GM23338 (cell line): Measurements from ENCODE around the gene ZNF469. TPM values are rescaled to one million over a fixed set of nuclear protein-coding genes. Genes with fewer than 3 reads are reported as not detected.

Experiments used
- ATAC-seq: fragments of 200-7000 bp; cut with Tn5 transposase; 3 replicates; pipeline ENCODE4 v1.9.1; 2020
- DNase-seq: peaks from one replicate; pipeline ENCODE4 v3.0.0-alpha.2; 2015; ENCODE audit warnings: low spot score
- H2AFZ ChIP-seq: fragments of 200-600 bp; sonication (generic); 2 replicates; pipeline ENCODE4 v1.8.0; 2016; ENCODE audit warnings: antibody characterized with exemption, mild to moderate bottlenecking, moderate library complexity
- H3F3A ChIP-seq: fragments of 200-600 bp; sonication (generic); replicated peaks from 2 replicates; pipeline ENCODE4 v1.8.0; 2017; ENCODE audit warnings: antibody characterized with exemption, mixed run types, low read depth
- H3K27ac ChIP-seq: fragments of 200-600 bp; sonication (generic); 2 replicates; pipeline ENCODE4 v1.6.1; 2016; ENCODE audit warnings: low read depth
- H3K27me3 ChIP-seq: fragments of 200-600 bp; sonication (generic); 2 replicates; pipeline ENCODE4 v1.8.0; 2016; ENCODE audit warnings: mild to moderate bottlenecking, mixed run types, moderate library complexity; ENCODE audit not compliant: insufficient read depth
- H3K36me3 ChIP-seq: fragments of 200-600 bp; sonication (generic); 2 replicates; pipeline ENCODE4 v1.8.0; 2016; ENCODE audit warnings: mild to moderate bottlenecking; ENCODE audit not compliant: insufficient read depth
- H3K4me1 ChIP-seq: fragments of 200-600 bp; sonication (generic); 2 replicates; pipeline ENCODE4 v1.8.0; 2016; ENCODE audit warnings: mild to moderate bottlenecking, moderate library complexity; ENCODE audit not compliant: insufficient read depth
- H3K4me2 ChIP-seq: fragments of 200-600 bp; sonication (generic); 2 replicates; pipeline ENCODE4 v1.7.1; 2017; ENCODE audit warnings: mixed run types
- H3K4me3 ChIP-seq: fragments of 200-600 bp; sonication (generic); 2 replicates; pipeline ENCODE4 v1.6.1; 2016; ENCODE audit warnings: mixed run types
- H3K79me2 ChIP-seq: fragments of 200-600 bp; sonication (generic); replicated peaks from 2 replicates; pipeline ENCODE4 v1.8.0; 2017; ENCODE audit warnings: mild to moderate bottlenecking; ENCODE audit not compliant: insufficient read depth
- H3K9me2 ChIP-seq: fragments of 200-600 bp; sonication (generic); 2 replicates; pipeline ENCODE4 v1.8.0; 2017; ENCODE audit not compliant: insufficient read depth
- H4K20me1 ChIP-seq: fragments of 200-600 bp; sonication (generic); replicated peaks from 2 replicates; pipeline ENCODE4 v1.8.0; 2017; ENCODE audit warnings: mild to moderate bottlenecking; ENCODE audit not compliant: insufficient read depth
- H3K27ac Mint-ChIP-seq: 2 replicates; pipeline ENCODE4 v1.8.0; 2020; ENCODE audit warnings: inconsistent platforms, mild to moderate bottlenecking, moderate library complexity, mixed read lengths
- H3K27me3 Mint-ChIP-seq: 3 replicates; pipeline ENCODE4 v1.8.0; 2022; ENCODE audit warnings: low read depth, mild to moderate bottlenecking, moderate library complexity, mixed read lengths, inconsistent platforms; ENCODE audit not compliant: insufficient read depth, poor library complexity
- H3K36me3 Mint-ChIP-seq: 3 replicates; pipeline ENCODE4 v1.8.0; 2021; ENCODE audit warnings: low read depth, mild to moderate bottlenecking, inconsistent platforms, moderate library complexity, mixed read lengths
- H3K4me1 Mint-ChIP-seq: 3 replicates; pipeline ENCODE4 v1.8.0; 2020; ENCODE audit warnings: mild to moderate bottlenecking, inconsistent platforms, mixed read lengths
- H3K4me3 Mint-ChIP-seq: 3 replicates; pipeline ENCODE4 v1.8.0; 2021; ENCODE audit warnings: moderate library complexity, mild to moderate bottlenecking, inconsistent platforms, mixed read lengths
- H3K9me3 Mint-ChIP-seq: 3 replicates; pipeline ENCODE4 v1.8.0; 2020; ENCODE audit warnings: moderate library complexity, mild to moderate bottlenecking, inconsistent platforms, mixed read lengths
- CREB1 ChIP-seq: fragments of 250-450 bp; sonication (Bioruptor Pico); IDR thresholded peaks from 2 replicates; pipeline ENCODE4 v1.5.0; 2020; ENCODE audit warnings: low read depth, mild to moderate bottlenecking, moderate library complexity
- EZH2 ChIP-seq: fragments of 200-600 bp; sonication (generic); IDR thresholded peaks from one replicate; pipeline ENCODE4 v1.8.0; 2017; ENCODE audit warnings: antibody characterized with exemption, mild to moderate bottlenecking, low read depth; ENCODE audit not compliant: unreplicated experiment
- EZH2phosphoT487 ChIP-seq: fragments of 200-600 bp; sonication (generic); IDR thresholded peaks from one replicate; pipeline ENCODE4 v1.8.1; 2018; ENCODE audit warnings: antibody characterized with exemption; ENCODE audit not compliant: unreplicated experiment
- JUNB ChIP-seq: IDR thresholded peaks from one replicate; pipeline ENCODE4 v1.6.1; 2016; ENCODE audit warnings: antibody characterized with exemption; ENCODE audit not compliant: unreplicated experiment
- NANOG ChIP-seq: IDR thresholded peaks from 2 replicates; pipeline ENCODE4 v1.6.1; 2016; ENCODE audit warnings: antibody characterized with exemption, borderline replicate concordance
- POLR2AphosphoS5 ChIP-seq: IDR thresholded peaks from 2 replicates; pipeline ENCODE4 v1.6.1; 2016; ENCODE audit warnings: antibody characterized with exemption, low read depth
- REST ChIP-seq: IDR thresholded peaks from one replicate; pipeline ENCODE4 v1.6.1; 2018; ENCODE audit warnings: antibody characterized with exemption; ENCODE audit not compliant: unreplicated experiment
- STAT1 ChIP-seq: IDR thresholded peaks from one replicate; pipeline ENCODE4 v1.6.1; 2016; ENCODE audit warnings: antibody characterized with exemption; ENCODE audit not compliant: unreplicated experiment
- ZNF114 ChIP-seq: fragments of 250-450 bp; sonication (Bioruptor Pico); IDR thresholded peaks from 2 replicates; pipeline ENCODE4 v1.5.0; 2020; ENCODE audit warnings: mild to moderate bottlenecking, moderate library complexity
- ZNF331 ChIP-seq: fragments of 250-450 bp; sonication (Bioruptor Pico); IDR thresholded peaks from 2 replicates; pipeline ENCODE4 v1.5.0; 2020; ENCODE audit warnings: low read depth, mild to moderate bottlenecking, moderate library complexity
- ZNF462 ChIP-seq: fragments of 250-450 bp; sonication (Bioruptor Pico); IDR thresholded peaks from 2 replicates; pipeline ENCODE4 v1.5.0; 2020; ENCODE audit warnings: mild to moderate bottlenecking, moderate library complexity
- polyA plus RNA-seq: library from polyadenylated mRNA; unstranded; fragments of >200 nt; fragmentation: Nextera tagmentation; extraction: Ambion mirVana; gene quantifications from 2 replicates; pipeline ENCODE4 v1.2.1, GENCODE V29; 2016
- total RNA-seq: library from RNA; depleted of rRNA; stranded (reverse); fragments of >200 nt; shearing (Covaris generic); gene quantifications from 2 replicates; pipeline ENCODE4 v1.2.3, GENCODE V29; 2014
- TF ChIP-seq, protein P1 (sequence below): IDR thresholded peaks from 2 replicates; pipeline ENCODE4 v1.6.1; 2016; ENCODE audit warnings: antibody characterized with exemption
- TF ChIP-seq, protein P2 (sequence below), 2 experiments: fragments of 200-600 bp in 1 of 2; sonication (generic) in 1 of 2; conservative IDR thresholded peaks; 2 replicates each; pipeline versions ENCODE4 v1.5.1 to v1.6.1; 2016 to 2017; ENCODE audit warnings: antibody characterized with exemption in 2 of 2, low read depth in 2 of 2, mild to moderate bottlenecking in 2 of 2, moderate library complexity in 1 of 2

Gene ZNF469
- total and polyA plus RNA-seq, 2 experiments from 2014 or later = 0.23 to 1.9 TPM

DNA sequence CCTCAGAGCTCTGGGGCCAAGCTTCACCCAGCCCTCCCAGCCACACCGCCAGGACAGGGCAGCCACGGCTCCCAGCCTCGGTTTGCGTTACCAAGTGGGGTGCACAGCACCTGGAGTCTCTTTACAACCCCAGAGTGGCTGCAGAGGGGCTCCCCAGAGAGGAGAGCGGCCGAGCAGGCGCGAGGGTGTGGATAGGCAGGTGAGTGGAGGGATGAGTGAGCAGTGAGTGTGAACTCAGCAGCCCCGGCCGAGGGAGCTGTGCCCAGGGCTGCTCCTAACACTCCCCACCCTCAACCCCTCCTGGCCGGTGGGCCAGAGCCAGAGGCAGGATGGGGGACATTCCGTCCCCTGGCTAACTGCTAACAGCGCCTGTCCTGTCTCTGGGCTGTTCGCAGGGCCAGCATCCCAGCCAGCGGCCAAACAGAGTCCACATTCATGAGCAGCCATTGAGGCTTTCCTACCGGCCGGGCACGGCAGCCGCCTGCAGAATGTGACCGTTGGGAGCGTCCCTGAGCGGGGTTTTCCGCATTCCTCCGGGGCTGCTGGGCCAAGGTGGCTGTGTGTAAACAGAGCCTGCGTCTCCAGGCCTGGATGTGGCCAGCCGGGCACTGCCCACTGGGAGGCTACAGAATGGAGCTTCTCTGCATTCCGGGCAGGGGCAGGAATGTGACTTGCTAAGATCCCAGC lies 5.3 kb downstream of the ZNF469 start:
- Mint-ChIP-seq H3K27me3 (peaks cover 24% of the 10 kb centered on the region), H3K4me1 (no peaks in the 10 kb centered on the region), H3K4me3 (no peak overlapping the region), H3K9me3 (no peaks in the 10 kb centered on the region), H3K36me3 (no peaks in the 10 kb centered on the region), H3K27ac (no peak overlapping the region)
- Histone ChIP-seq H3K4me3 (no peak overlapping the region), H4K20me1 (no peaks in the 10 kb centered on the region), H3K36me3 (no peaks in the 10 kb centered on the region), H3K27ac (no peak overlapping the region), H3F3A (no peaks in the 10 kb centered on the region), H3K27me3 (peaks cover 21% of the 10 kb centered on the region), H3K4me1 (no peaks in the 10 kb centered on the region), H3K9me2 (no peaks in the 10 kb centered on the region), H3K79me2 (no peaks in the 10 kb centered on the region), H3K4me2 (no peak overlapping the region), H2AFZ (no peak overlapping the region)
- peak; percentile 32 for DNase-seq
- TF ChIP-seq, protein P1, sequence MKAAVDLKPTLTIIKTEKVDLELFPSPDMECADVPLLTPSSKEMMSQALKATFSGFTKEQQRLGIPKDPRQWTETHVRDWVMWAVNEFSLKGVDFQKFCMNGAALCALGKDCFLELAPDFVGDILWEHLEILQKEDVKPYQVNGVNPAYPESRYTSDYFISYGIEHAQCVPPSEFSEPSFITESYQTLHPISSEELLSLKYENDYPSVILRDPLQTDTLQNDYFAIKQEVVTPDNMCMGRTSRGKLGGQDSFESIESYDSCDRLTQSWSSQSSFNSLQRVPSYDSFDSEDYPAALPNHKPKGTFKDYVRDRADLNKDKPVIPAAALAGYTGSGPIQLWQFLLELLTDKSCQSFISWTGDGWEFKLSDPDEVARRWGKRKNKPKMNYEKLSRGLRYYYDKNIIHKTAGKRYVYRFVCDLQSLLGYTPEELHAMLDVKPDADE = no peak
- TF ChIP-seq POLR2AphosphoS5 (no peak), ZNF114 (CRISPR knock-in tag) (no peak), EZH2phosphoT487 (no peak), STAT1 (no peak), REST (no peak), JUNB (no peak), EZH2 (no peak), NANOG (no peak), ZNF331 (CRISPR knock-in tag) (no peak), CREB1 (CRISPR knock-in tag) (no peak), ZNF462 (CRISPR knock-in tag) (no peak)
- TF ChIP-seq, protein P2, sequence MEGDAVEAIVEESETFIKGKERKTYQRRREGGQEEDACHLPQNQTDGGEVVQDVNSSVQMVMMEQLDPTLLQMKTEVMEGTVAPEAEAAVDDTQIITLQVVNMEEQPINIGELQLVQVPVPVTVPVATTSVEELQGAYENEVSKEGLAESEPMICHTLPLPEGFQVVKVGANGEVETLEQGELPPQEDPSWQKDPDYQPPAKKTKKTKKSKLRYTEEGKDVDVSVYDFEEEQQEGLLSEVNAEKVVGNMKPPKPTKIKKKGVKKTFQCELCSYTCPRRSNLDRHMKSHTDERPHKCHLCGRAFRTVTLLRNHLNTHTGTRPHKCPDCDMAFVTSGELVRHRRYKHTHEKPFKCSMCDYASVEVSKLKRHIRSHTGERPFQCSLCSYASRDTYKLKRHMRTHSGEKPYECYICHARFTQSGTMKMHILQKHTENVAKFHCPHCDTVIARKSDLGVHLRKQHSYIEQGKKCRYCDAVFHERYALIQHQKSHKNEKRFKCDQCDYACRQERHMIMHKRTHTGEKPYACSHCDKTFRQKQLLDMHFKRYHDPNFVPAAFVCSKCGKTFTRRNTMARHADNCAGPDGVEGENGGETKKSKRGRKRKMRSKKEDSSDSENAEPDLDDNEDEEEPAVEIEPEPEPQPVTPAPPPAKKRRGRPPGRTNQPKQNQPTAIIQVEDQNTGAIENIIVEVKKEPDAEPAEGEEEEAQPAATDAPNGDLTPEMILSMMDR (conservative IDR thresholded peaks at IDR 0.05; ENCODE audit: low read depth in 2 of 2) = no peak
- ATAC-seq = peak; percentile 20
